Ishikawa (cell line): ENCODE measurements around the gene CLDN6.

ENCODE experiments used
- EP300 ChIP-seq: IDR thresholded peaks from 2 replicates; pipeline ENCODE4 v1.6.1; 2012; ENCODE audit warnings: borderline replicate concordance
- MAX ChIP-seq: IDR thresholded peaks from 2 replicates; pipeline ENCODE4 v1.6.1; 2012
- RAD21 ChIP-seq: IDR thresholded peaks from 2 replicates; pipeline ENCODE4 v1.6.1; 2012; ENCODE audit warnings: low read depth
- REST ChIP-seq: IDR thresholded peaks from 2 replicates; pipeline ENCODE4 v1.6.1; 2012; ENCODE audit warnings: low read depth, mild to moderate bottlenecking
- TCF12 ChIP-seq: IDR thresholded peaks from 2 replicates; pipeline ENCODE4 v1.6.1; 2012; ENCODE audit warnings: low read depth
- TEAD4 ChIP-seq: IDR thresholded peaks from 2 replicates; pipeline ENCODE4 v1.6.1; 2012
- USF1 ChIP-seq: IDR thresholded peaks from 2 replicates; pipeline ENCODE4 v1.6.1; 2012

- TF ChIP-seq TCF12 (no peak), EP300 (no peak), MAX (no peak), REST (no peak), RAD21 (no peak), TEAD4 (no peak), USF1 (no peak)
Observed at GRCh38 chr16:3004319-3004718, 13.7 kb downstream of the CLDN6 start.
